Osteocyte (in vitro differentiated cells): ENCODE measurements around the gene ARFGAP2. TPM values are rescaled to one million over a fixed set of nuclear protein-coding genes. Genes with fewer than 3 reads are reported as not detected.
"Not testable (repeated sequence)": the region's sequence is repeated elsewhere in the genome, so short reads cannot be mapped to it uniquely, and the experiment has no call there.

ENCODE experiments used
- DNase-seq: peaks from one replicate; pipeline ENCODE4 v3.0.0; 2021; ENCODE audit warnings: mixed read lengths; ENCODE audit not compliant: unreplicated experiment; ENCODE audit errors: extremely low spot score
- H3K27ac Mint-ChIP-seq: one replicate; pipeline ENCODE4 v1.8.0; 2021; ENCODE audit warnings: mild to moderate bottlenecking, mixed read lengths; ENCODE audit not compliant: unreplicated experiment
- H3K27me3 Mint-ChIP-seq: one replicate; pipeline ENCODE4 v1.8.0; 2021; ENCODE audit warnings: mixed read lengths; ENCODE audit not compliant: unreplicated experiment
- H3K36me3 Mint-ChIP-seq: one replicate; pipeline ENCODE4 v1.8.0; 2021; ENCODE audit warnings: mixed read lengths; ENCODE audit not compliant: unreplicated experiment
- H3K4me1 Mint-ChIP-seq: one replicate; pipeline ENCODE4 v1.8.0; 2021; ENCODE audit warnings: mixed read lengths; ENCODE audit not compliant: unreplicated experiment
- H3K4me3 Mint-ChIP-seq: one replicate; pipeline ENCODE4 v1.8.0; 2021; ENCODE audit warnings: mild to moderate bottlenecking, moderate library complexity, mixed read lengths; ENCODE audit not compliant: unreplicated experiment
- H3K9me3 Mint-ChIP-seq: one replicate; pipeline ENCODE4 v1.8.0; 2021; ENCODE audit warnings: mixed read lengths; ENCODE audit not compliant: unreplicated experiment
- total RNA-seq: library from RNA; stranded (reverse); gene quantifications from 2 replicates; pipeline ENCODE4 v1.2.1, GENCODE V29; 2021
- TF ChIP-seq, protein P1 (sequence below): fragments of 200-600 bp; sonication (generic); IDR thresholded peaks from 2 replicates; pipeline ENCODE4 v1.5.0; 2021; ENCODE audit warnings: antibody characterized with exemption, mild to moderate bottlenecking, moderate library complexity

Gene ARFGAP2
- total RNA-seq, 1 donor from 2014 or later: 73.4 TPM

DNA sequence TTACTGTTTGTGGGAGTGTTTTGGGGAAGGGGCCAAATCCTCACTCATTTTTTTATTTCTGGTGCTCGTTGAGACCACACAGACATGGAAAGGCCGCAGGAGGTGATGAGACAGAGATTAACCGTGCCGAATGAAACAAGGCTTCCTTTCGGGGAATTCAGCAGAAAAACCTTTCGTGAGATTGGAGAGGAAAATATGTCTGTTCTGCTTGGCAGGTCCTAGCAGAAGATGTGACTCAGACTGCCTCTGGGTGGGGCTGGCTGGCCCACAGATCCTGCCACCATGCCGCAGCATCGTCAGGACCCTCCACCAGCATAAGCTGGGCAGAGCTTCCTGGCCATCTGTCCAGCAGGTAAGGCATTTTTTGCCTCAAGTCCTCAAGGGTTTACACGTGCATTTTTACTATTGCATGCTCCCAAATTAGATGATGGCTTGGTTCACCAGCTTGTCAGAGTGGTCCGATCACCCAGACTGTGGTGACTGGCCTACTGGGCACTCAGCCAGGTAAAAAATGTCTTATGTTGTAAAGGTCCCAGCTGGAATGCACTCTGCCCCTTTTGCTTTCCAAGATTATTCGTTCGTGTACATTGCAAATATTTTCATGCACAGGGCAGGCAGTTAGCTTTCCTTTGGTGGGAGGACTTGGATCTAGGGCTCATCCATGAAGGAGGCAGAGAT lies 39.6 kb upstream of the ARFGAP2 start:
- Mint-ChIP-seq H3K4me1 (peaks cover 59% of the 10 kb centered on the region), H3K27ac (peak overlapping the region; percentile 95), H3K4me3 (peak overlapping the region; percentile 91), H3K36me3 (peaks cover 8% of the 10 kb centered on the region), H3K9me3 (no peaks in the 10 kb centered on the region), H3K27me3 (no peaks in the 10 kb centered on the region)
- TF ChIP-seq, protein P1, sequence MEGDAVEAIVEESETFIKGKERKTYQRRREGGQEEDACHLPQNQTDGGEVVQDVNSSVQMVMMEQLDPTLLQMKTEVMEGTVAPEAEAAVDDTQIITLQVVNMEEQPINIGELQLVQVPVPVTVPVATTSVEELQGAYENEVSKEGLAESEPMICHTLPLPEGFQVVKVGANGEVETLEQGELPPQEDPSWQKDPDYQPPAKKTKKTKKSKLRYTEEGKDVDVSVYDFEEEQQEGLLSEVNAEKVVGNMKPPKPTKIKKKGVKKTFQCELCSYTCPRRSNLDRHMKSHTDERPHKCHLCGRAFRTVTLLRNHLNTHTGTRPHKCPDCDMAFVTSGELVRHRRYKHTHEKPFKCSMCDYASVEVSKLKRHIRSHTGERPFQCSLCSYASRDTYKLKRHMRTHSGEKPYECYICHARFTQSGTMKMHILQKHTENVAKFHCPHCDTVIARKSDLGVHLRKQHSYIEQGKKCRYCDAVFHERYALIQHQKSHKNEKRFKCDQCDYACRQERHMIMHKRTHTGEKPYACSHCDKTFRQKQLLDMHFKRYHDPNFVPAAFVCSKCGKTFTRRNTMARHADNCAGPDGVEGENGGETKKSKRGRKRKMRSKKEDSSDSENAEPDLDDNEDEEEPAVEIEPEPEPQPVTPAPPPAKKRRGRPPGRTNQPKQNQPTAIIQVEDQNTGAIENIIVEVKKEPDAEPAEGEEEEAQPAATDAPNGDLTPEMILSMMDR: peak; percentile 14
- peak; percentile 88 for DNase-seq

DNA sequence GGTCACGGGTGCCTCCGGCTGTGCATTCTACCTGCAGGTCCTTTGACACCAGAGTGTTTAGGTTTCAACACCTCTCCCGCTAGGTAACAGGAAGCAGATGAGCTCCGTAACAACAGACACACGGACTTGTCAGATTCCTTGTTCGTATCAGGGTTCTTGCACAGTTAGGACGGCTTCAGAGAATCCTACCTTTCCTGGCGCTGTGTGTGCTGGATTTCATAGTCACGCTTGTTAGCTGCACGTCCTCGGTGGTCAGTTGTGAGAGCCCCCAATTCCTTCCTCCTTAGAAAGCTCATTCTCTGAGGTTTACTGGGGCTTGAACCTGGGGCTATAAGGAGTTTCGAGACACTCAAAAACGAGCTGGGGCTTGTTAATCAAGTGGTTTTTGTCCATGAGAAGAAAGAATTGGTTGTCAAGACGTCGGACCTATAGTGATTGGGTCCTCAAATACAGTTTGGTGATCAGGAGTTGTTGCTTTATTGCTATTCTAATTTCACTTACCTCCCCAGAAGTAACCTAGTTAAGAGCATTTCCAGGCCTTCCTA lies 38.8 kb upstream of the ARFGAP2 start:
- TF ChIP-seq, protein P1: no peak
- Mint-ChIP-seq H3K27me3 (no peaks in the 10 kb centered on the region), H3K36me3 (peaks cover 8% of the 10 kb centered on the region), H3K4me1 (peaks cover 50% of the 10 kb centered on the region), H3K27ac (peak overlapping the region; percentile 95), H3K9me3 (no peaks in the 10 kb centered on the region), H3K4me3 (peak overlapping the region; percentile 91)
- DNase-seq: no peak

DNA sequence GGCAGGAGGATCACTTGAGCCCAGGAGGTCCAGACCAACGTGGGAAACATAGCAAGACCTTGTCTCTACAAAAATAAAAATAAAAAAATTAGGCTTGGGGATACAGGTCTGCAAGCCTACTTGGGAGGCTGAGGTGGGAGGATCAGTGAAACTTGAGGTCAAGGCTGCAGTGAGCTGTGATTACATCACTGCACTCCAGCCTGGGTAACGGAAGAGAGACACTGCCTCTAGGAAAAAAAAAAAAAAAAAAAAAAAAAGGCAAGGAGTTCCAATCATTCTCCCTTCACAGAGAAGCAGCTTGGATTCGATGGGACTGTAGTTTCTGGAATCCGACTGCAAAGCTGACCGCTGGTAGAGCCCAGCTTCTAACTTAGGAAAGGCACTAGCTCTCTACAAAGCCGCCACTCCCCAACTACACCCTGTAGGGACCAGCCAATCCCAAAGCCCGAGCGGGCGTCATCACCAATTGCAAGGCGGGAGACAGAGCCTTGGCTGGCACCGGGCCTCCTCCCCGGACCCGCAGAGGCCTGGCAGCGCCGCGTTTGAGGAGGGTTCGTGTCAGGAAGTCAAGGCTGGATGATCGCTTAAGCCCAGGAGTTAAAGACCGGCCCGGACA lies 37.4 kb upstream of the ARFGAP2 start:
- Mint-ChIP-seq H3K4me1 (peaks cover 41% of the 10 kb centered on the region), H3K36me3 (peaks cover 8% of the 10 kb centered on the region), H3K9me3 (no peaks in the 10 kb centered on the region), H3K27me3 (no peaks in the 10 kb centered on the region), H3K27ac (peak overlapping the region; percentile 95), H3K4me3 (peak overlapping the region; percentile 72)
- DNase-seq: no peak
- TF ChIP-seq, protein P1: no peak

DNA sequence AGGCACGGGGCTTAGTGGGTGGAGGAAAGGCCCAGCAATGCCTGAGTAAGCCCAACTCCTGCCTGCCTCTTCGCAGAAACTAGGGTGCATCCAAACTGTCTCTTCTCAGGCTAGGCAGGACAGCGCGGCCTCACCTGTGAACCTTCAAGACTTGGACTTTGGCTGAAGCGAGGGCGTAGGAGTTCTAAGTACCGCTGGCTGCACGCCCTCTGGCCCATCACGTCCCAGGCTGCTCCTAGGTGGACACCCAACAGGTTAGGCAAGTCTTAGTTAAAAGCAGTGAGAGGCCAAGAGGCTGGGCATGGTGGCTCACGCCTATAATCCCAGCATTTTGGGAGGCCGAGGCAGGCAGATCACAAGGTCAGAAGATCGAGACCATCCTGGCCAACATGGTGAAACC lies 36.3 kb upstream of the ARFGAP2 start:
- no peak for DNase-seq
- TF ChIP-seq, protein P1: no peak
- no peaks in the 10 kb centered on the region for H3K9me3 Mint-ChIP-seq
- peaks cover 33% of the 10 kb centered on the region for H3K4me1 Mint-ChIP-seq
- H3K27ac Mint-ChIP-seq: no peak overlapping the region
- no peak overlapping the region for H3K4me3 Mint-ChIP-seq
- H3K36me3 Mint-ChIP-seq: peaks cover 2% of the 10 kb centered on the region
- no peaks in the 10 kb centered on the region for H3K27me3 Mint-ChIP-seq

DNA sequence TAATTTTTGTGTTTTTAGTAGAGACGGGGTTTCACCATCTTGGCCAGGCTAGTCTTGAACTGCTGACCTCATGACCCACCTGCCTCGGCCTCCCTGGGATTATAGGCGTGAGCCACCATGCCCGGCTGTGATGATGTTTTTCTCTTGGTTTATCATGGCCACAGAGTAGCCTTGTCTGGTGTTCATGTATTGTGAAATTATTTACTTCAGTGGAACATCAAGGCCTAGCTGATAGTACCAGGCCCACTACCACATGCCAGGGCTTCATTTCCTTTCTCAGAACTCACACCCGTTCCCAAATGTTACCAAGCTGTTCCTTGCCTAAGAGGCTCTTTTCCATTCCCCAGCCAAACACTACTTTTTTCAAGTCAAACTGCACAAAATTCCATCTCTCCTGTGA lies 31.9 kb upstream of the ARFGAP2 start:
- Mint-ChIP-seq H3K36me3 (no peaks in the 10 kb centered on the region), H3K27me3 (no peaks in the 10 kb centered on the region), H3K4me3 (no peak overlapping the region), H3K27ac (no peak overlapping the region), H3K4me1 (peaks cover 14% of the 10 kb centered on the region), H3K9me3 (no peaks in the 10 kb centered on the region)
- TF ChIP-seq, protein P1: no peak
- no peak for DNase-seq

DNA sequence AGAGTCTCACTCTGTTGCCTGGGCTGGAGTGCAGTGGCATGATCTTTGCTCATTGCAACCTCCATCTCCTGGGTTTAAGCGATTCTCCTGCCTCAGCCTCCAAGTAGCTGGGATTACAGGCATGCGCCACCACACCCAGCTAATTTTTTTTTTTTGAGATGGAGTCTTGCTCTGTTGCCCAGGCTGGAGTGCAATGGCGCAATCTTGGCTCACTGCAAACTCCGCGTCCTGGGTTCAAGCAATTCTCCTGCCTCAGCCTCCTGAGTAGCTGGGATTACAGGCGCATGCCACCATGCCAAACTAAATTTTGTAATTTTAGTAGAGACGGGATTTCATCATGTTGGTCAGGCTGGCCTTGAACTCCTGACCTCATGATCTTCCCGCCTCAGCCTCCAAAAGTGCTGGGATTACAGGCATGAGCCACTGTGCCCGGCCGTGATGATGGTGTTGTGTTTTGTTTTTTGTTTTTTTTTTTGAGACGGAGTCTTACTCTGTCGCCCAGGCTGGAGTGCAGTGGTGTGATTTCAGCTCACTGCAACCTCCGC lies 31.4 kb upstream of the ARFGAP2 start:
- H3K4me3 Mint-ChIP-seq, H3K27ac Mint-ChIP-seq, H3K36me3 Mint-ChIP-seq, H3K9me3 Mint-ChIP-seq, DNase-seq, H3K27me3 Mint-ChIP-seq: not testable (repeated sequence)
- peaks cover 14% of the 10 kb centered on the region for H3K4me1 Mint-ChIP-seq
